H1 (cell line): ENCODE measurements around the gene LGALS3. TPM values are rescaled to one million over a fixed set of nuclear protein-coding genes. Genes with fewer than 3 reads are reported as not detected.

Experiments
- CHD7 ChIP-seq: fragments of 300-600 bp; sonication (generic); IDR thresholded peaks from 2 replicates; pipeline ENCODE4 v1.7.1; 2012; ENCODE audit warnings: low read length, moderate library complexity, mild to moderate bottlenecking, inconsistent platforms; ENCODE audit not compliant: insufficient replicate concordance
- GTF2F1 ChIP-seq: IDR thresholded peaks from 2 replicates; pipeline ENCODE4 v1.6.1; 2012; ENCODE audit warnings: low read depth, low read length, improper control_type of control experiment, borderline replicate concordance
- KDM5A ChIP-seq: fragments of 200-600 bp; IDR thresholded peaks from 2 replicates; pipeline ENCODE4 v1.7.1; 2012; ENCODE audit warnings: mild to moderate bottlenecking, low read length, inconsistent platforms, mixed read lengths
- NANOG ChIP-seq: IDR thresholded peaks from 2 replicates; pipeline ENCODE4 v1.6.1; 2011; ENCODE audit warnings: low read length, low read depth, mild to moderate bottlenecking, inconsistent platforms; ENCODE audit not compliant: insufficient read depth, poor library complexity, severe bottlenecking
- SAP30 ChIP-seq: fragments of 300-600 bp; sonication (generic); IDR thresholded peaks from 2 replicates; pipeline ENCODE4 v1.7.1; 2012; ENCODE audit warnings: low read length, moderate library complexity, mild to moderate bottlenecking, inconsistent platforms; ENCODE audit not compliant: insufficient read depth, insufficient replicate concordance
- SP1 ChIP-seq: IDR thresholded peaks from 2 replicates; pipeline ENCODE4 v1.6.1; 2011; ENCODE audit warnings: low read depth, low read length
- SP2 ChIP-seq: IDR thresholded peaks from 2 replicates; pipeline ENCODE4 v1.6.1; 2012; ENCODE audit warnings: mild to moderate bottlenecking, low read length, inconsistent platforms
- polyA plus RNA-seq, 7 experiments: library from polyadenylated mRNA; depleted of rRNA in 3 of 7; stranded (reverse) in 5 of 7; unstranded in 2 of 7; fragments of >200 nt in 5 of 7; fragments of 200-250 nt in 2 of 7; gene quantifications; 1 replicate in 5 of 7; 2 replicates in 1 of 7; 4 replicates in 1 of 7; pipeline versions ENCODE4 v1.2.1 to v1.2.3, GENCODE V29; 2011 to 2013; ENCODE audit warnings: missing spikeins in 2 of 7, mixed read lengths in 2 of 7
- total RNA-seq: library from RNA; stranded (reverse); fragmentation: NEBNext Ultra II Directional; extraction: Animal tissue kit (Norgen Biotek cat#: 25700); gene quantifications from 2 replicates; pipeline ENCODE4 v1.2.1, GENCODE V29; 2021
- TF ChIP-seq, protein P1 (sequence below): IDR thresholded peaks from 2 replicates; pipeline ENCODE4 v1.6.1; 2011; ENCODE audit warnings: low read length, improper control_type of control experiment

The LGALS3 gene
- total and polyA plus RNA-seq, 2 of the 8 experiments (the other 6 are each of a cell fraction or from before 2014, with no cell fraction given) = 9.7 to 14.5 TPM

GRCh38 chr14:55188686-55189295 is 59.7 kb downstream of the LGALS3 start (continued):
- TF ChIP-seq CHD7 (no peak), KDM5A (no peak), SAP30 (no peak), GTF2F1 (no peak), SP1 (no peak), NANOG (no peak), SP2 (no peak)
- TF ChIP-seq, protein P1, sequence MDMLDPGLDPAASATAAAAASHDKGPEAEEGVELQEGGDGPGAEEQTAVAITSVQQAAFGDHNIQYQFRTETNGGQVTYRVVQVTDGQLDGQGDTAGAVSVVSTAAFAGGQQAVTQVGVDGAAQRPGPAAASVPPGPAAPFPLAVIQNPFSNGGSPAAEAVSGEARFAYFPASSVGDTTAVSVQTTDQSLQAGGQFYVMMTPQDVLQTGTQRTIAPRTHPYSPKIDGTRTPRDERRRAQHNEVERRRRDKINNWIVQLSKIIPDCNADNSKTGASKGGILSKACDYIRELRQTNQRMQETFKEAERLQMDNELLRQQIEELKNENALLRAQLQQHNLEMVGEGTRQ = no peak
